GM21360 (cell line): ENCODE results near the gene ASNSD1.
"Not testable (repeated sequence)": the region's sequence is repeated elsewhere in the genome, so short reads cannot be mapped to it uniquely, and the experiment has no call there.

ENCODE experiments used
- ATAC-seq: cut with Tn5 transposase; IDR thresholded peaks from one replicate; pipeline ENCODE4 v1.9.1; 2021; ENCODE audit warnings: mild to moderate bottlenecking, moderate library complexity; ENCODE audit not compliant: unreplicated experiment

Gene ASNSD1

GRCh38 chr2:189641590-189641989 lies 19.7 kb upstream of the ASNSD1 start:
- ATAC-seq = no peak

DNA sequence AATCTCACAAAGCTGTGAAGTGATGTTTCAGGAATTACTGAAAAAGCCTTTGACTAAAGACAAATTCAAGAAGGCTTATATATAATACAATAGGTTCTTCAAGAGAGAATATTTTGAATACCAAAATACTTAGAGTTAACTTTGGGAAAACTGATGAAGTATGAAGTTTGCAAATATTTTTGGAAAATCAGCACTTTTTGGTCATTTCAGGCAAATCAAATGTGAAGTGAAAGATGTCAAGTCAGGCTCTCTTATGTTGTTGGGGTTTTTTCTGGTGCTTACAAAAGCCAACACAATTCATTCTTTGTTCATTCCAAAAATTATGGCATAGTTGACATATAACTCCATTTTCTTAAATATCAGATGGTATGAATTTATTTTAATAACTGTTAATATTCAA lies 14.7 kb upstream of the ASNSD1 start:
- no peak for ATAC-seq

GRCh38 chr2:189648846-189649509 lies 12.3 kb upstream of the ASNSD1 start:
- no peak for ATAC-seq

DNA sequence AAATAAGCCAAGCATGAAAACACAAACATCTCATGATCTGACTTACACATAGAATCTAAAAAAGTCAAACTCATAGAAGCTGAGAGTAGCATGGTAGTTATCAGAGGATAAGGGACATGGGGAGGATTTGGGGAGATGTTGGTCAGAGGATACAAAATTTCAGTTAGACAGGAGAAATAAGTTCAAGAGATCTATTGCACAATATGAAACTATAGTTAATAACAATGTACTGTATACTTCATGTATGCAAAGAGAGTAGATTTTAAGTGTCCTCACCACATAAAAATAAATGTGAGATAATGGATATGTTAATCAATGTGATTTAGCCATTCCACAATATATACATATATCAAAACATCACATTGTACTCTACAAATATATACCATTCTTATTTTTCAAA lies 10.0 kb upstream of the ASNSD1 start:
- no peak for ATAC-seq

- not testable (repeated sequence) for ATAC-seq
Measured at GRCh38 chr2:189653464-189653863, 7.8 kb upstream of the ASNSD1 start.

DNA sequence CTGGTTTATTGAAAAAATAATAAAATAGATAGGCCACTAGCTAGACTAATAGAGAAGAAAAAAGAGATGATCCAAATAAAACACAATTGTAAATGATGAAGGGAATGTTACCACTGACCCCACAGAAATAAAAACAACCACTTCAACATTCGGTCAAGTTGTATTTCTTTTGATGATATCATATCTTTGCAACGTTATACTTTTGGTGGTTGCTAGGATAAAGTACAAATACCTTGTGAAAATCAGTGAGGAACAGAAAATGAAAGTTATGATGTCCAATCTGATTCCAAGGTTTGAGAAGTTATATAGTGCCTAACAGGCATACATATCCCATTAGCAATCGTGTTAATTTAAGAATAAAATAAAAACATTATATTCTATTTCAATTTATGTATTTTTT lies 6.6 kb upstream of the ASNSD1 start:
- ATAC-seq = no peak

- peak; percentile 34 for ATAC-seq
Measured at GRCh38 chr2:189657867-189658266, 3.4 kb upstream of the ASNSD1 start.

GRCh38 chr2:189658306-189659212 lies 2.7 kb upstream of the ASNSD1 start:
- no peak for ATAC-seq

DNA sequence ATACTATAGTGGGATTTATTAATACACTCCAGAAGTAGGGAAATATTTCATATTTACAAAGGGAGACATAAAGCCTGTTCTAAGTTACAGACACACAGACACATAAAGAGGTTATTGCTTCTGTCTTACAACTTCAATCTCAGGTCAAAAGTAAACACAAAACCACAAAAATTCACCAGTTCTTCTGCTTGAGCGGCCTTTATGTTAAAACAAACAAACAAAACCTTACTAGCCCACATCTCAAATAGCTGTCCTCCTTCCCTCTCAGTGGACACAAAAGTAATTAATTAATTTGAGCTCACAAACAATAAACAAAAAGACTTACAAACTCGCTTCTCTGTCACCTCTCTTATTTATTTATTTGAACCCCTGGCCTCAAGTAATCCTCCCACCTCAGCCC lies 1.5 kb upstream of the ASNSD1 start:
- no peak for ATAC-seq

GRCh38 chr2:189660803-189661147 lies 484 bp upstream of the ASNSD1 start:
- ATAC-seq = no peak

- ATAC-seq = no peak
Measured at GRCh38 chr2:189661957-189662321, 680 bp downstream of the ASNSD1 start.

GRCh38 chr2:189662669-189663226 lies 1.5 kb downstream of the ASNSD1 start:
- ATAC-seq = peak; percentile 25

GRCh38 chr2:189663319-189663718 lies 2.1 kb downstream of the ASNSD1 start:
- ATAC-seq = not testable (repeated sequence)

GRCh38 chr2:189669913-189670312 lies 8.7 kb downstream of the ASNSD1 start:
- ATAC-seq = no peak

DNA sequence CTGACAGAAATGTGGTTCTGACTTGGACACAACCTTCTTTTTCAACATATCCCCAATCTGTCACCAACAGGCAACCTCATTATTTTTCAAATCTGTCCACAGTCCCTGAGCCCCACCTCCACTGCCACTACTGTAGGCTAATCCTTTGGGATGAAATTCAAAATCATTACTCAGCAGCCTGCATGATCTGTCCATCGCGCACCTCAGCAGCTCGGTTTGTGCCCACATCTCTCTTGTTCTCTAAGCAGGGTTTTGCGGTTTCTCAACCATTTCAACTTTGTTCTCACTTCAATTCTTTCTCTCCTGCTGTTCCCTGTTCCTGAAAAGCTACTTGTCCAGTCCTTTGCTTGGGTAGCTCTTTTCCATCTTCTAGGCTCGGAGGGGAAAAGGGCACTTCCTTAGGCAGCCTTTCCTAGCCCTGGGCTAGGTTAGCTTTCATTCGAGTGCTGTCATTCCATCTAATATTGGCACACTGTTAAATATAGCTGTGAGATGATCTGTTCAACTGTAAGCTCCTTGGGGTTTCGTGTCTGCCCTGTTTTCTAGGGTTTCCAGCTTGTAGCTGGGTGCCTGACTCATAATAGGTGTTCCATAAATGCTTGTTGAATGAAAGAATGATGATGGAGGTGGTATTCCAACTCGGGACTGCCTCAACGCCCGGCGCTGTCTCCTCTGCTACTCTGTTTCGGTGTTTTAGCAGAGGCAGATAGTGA lies 12.6 kb downstream of the ASNSD1 start:
- no peak for ATAC-seq

GRCh38 chr2:189674374-189675112 lies 13.3 kb downstream of the ASNSD1 start, which contains the start of gene ANKAR:
Gene ANKAR, plus strand, starts transcription at chr2:189674670. Its CDS starts 1,821 bp downstream, at chr2:189676491.
- peak; percentile 96 for ATAC-seq

GRCh38 chr2:189676471-189676870 lies 15.2 kb downstream of the ASNSD1 start:
- no peak for ATAC-seq

GRCh38 chr2:189679226-189679625 lies 18.0 kb downstream of the ASNSD1 start:
- ATAC-seq = no peak

DNA sequence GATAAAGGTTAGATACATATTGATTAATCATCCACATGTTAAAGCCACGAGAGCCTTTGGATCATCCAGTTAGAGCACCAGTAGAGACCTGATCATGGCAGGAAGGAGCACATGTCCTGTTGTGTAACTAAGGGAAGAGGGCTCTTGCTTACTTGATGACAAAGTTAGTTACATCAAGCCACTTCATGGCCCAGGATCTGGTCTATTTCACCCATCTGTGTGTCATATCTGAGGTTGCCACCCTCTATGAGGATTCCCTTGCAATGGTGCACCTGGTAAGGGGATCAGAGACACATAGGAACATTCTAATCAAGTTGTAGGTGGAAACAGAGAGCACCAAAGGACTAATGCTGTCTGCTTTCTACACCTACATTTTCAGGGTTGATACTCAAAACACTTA lies 19.9 kb downstream of the ASNSD1 start:
- no peak for ATAC-seq

GRCh38 chr2:189681903-189682302 lies 20.6 kb downstream of the ASNSD1 start:
- no peak for ATAC-seq

GRCh38 chr2:189683348-189683747 lies 22.1 kb downstream of the ASNSD1 start:
- no peak for ATAC-seq
